SK-N-SH treated with all-trans-retinoic acid at 6 μM for 48 hours (cell line): ENCODE data around the gene CDCP1.
A peak's percentile ranks its signal among the peaks of the same experiment; 100 is the strongest.

ENCODE experiments used
- ATAC-seq: fragments of 200-7000 bp; cut with Tn5 transposase; 3 replicates; pipeline ENCODE4 v1.9.1; 2020; ENCODE audit warnings: mild to moderate bottlenecking, moderate library complexity
- BACH2 ChIP-seq: fragments of 250-450 bp; sonication (Bioruptor Pico); IDR thresholded peaks from 2 replicates; pipeline ENCODE4 v1.9.0; 2021; ENCODE audit warnings: mild to moderate bottlenecking, borderline replicate concordance
- CREB5 ChIP-seq: fragments of 250-450 bp; sonication (Bioruptor Pico); IDR thresholded peaks from 2 replicates; pipeline ENCODE4 v1.5.1; 2020; ENCODE audit warnings: low read depth, mild to moderate bottlenecking, moderate library complexity
- CSRNP3 ChIP-seq: fragments of 250-450 bp; sonication (Bioruptor Pico); IDR thresholded peaks from 2 replicates; pipeline ENCODE4 v1.5.1; 2021; ENCODE audit warnings: mild to moderate bottlenecking, moderate library complexity
- ISL1 ChIP-seq: fragments of 250-450 bp; sonication (Bioruptor Pico); IDR thresholded peaks from 2 replicates; pipeline ENCODE4 v2.1.2; 2022; ENCODE audit warnings: mild to moderate bottlenecking, moderate library complexity
- OSR1 ChIP-seq: fragments of 250-450 bp; sonication (Bioruptor Pico); IDR thresholded peaks from 2 replicates; pipeline ENCODE4 v1.8.0; 2022; ENCODE audit warnings: moderate library complexity, mild to moderate bottlenecking, inconsistent platforms
- PATZ1 ChIP-seq: fragments of 250-450 bp; sonication (Bioruptor Pico); IDR thresholded peaks from 2 replicates; pipeline ENCODE4 v1.8.0; 2020; ENCODE audit warnings: mild to moderate bottlenecking, moderate library complexity, borderline replicate concordance
- POU6F1 ChIP-seq: fragments of 250-450 bp; sonication (Bioruptor Pico); IDR thresholded peaks from 2 replicates; pipeline ENCODE4 v1.8.0; 2021; ENCODE audit warnings: low read depth, mild to moderate bottlenecking, moderate library complexity, borderline replicate concordance
- PPARA ChIP-seq: fragments of 250-450 bp; sonication (Bioruptor Pico); IDR thresholded peaks from 2 replicates; pipeline ENCODE4 v1.5.0; 2020; ENCODE audit warnings: mild to moderate bottlenecking, borderline replicate concordance
- SNAI2 ChIP-seq: fragments of 250-450 bp; sonication (Bioruptor Pico); IDR thresholded peaks from 2 replicates; pipeline ENCODE4 v1.5.0; 2020; ENCODE audit warnings: mild to moderate bottlenecking, moderate library complexity
- TCF4 ChIP-seq: fragments of 250-450 bp; sonication (Bioruptor Pico); IDR thresholded peaks from 2 replicates; pipeline ENCODE4 v1.8.0; 2021; ENCODE audit warnings: mild to moderate bottlenecking, moderate library complexity, borderline replicate concordance
- TSHZ2 ChIP-seq: fragments of 250-450 bp; sonication (Bioruptor Pico); IDR thresholded peaks from 2 replicates; pipeline ENCODE4 v1.5.0; 2020; ENCODE audit warnings: mild to moderate bottlenecking, moderate library complexity
- ZC3H10 ChIP-seq: fragments of 250-450 bp; sonication (Bioruptor Pico); IDR thresholded peaks from 2 replicates; pipeline ENCODE4 v1.5.1; 2021; ENCODE audit warnings: mild to moderate bottlenecking, moderate library complexity
- ZFP3 ChIP-seq: fragments of 250-450 bp; sonication (Bioruptor Pico); IDR thresholded peaks from 2 replicates; pipeline ENCODE4 v1.5.0; 2020; ENCODE audit warnings: mild to moderate bottlenecking, moderate library complexity
- ZFP30 ChIP-seq: fragments of 450-650 bp; formaldehyde crosslinking; IDR thresholded peaks from 2 replicates; pipeline ENCODE4 v1.5.0; 2022; ENCODE audit warnings: mild to moderate bottlenecking, moderate library complexity
- ZNF565 ChIP-seq: fragments of 450-650 bp; formaldehyde crosslinking; conservative IDR thresholded peaks from 2 replicates; pipeline ENCODE4 v1.5.0; 2020; ENCODE audit warnings: low read depth, mild to moderate bottlenecking, moderate library complexity
- ZNF70 ChIP-seq: fragments of 450-650 bp; formaldehyde crosslinking; IDR thresholded peaks from 2 replicates; pipeline ENCODE4 v1.5.0; 2020; ENCODE audit warnings: mild to moderate bottlenecking, moderate library complexity
- ZNF8 ChIP-seq: fragments of 450-650 bp; formaldehyde crosslinking; IDR thresholded peaks from 2 replicates; pipeline ENCODE4 v1.5.0; 2020; ENCODE audit warnings: mild to moderate bottlenecking, moderate library complexity

CDCP1 gene

GRCh38 chr3:45151100-45151499 lies 4.9 kb upstream of the CDCP1 start (continued):
- no peak for TF ChIP-seq TSHZ2 (CRISPR knock-in tag)
- no peak for TF ChIP-seq PPARA (CRISPR knock-in tag)
- no peak for TF ChIP-seq PATZ1 (CRISPR knock-in tag)
- TF ChIP-seq ZC3H10 = no peak
- no peak for TF ChIP-seq CREB5

GRCh38 chr3:45148921-45149320 lies 2.7 kb upstream of the CDCP1 start:
- ATAC-seq = no peak
- no peak for TF ChIP-seq ZNF8 (CRISPR knock-in tag)
- TF ChIP-seq POU6F1 (CRISPR knock-in tag) = no peak
- no peak for TF ChIP-seq ZNF565 (CRISPR knock-in tag)
- no peak for TF ChIP-seq ISL1
- TF ChIP-seq PATZ1 (CRISPR knock-in tag) = no peak
- no peak for TF ChIP-seq TCF4
- no peak for TF ChIP-seq CSRNP3 (CRISPR knock-in tag)
- no peak for TF ChIP-seq CREB5
- TF ChIP-seq ZNF70 = no peak
- no peak for TF ChIP-seq ZFP30 (CRISPR knock-in tag)
- TF ChIP-seq ZC3H10 = no peak
- TF ChIP-seq SNAI2 (CRISPR knock-in tag) = no peak
- TF ChIP-seq, all 23 proteins: peak for 0

- peak; percentile 18; the same call in 2 of the 3 replicates for ATAC-seq
- TF ChIP-seq SNAI2 (CRISPR knock-in tag) = no peak
- TF ChIP-seq ZNF70 = no peak
- no peak for TF ChIP-seq OSR1
- no peak for TF ChIP-seq ZNF565 (CRISPR knock-in tag)
- TF ChIP-seq CREB5 = no peak
- TF ChIP-seq TSHZ2 (CRISPR knock-in tag) = no peak
- TF ChIP-seq BACH2 (CRISPR knock-in tag) = no peak
- no peak for TF ChIP-seq PPARA (CRISPR knock-in tag)
- TF ChIP-seq ZNF8 (CRISPR knock-in tag) = no peak
- no peak for TF ChIP-seq TCF4
- TF ChIP-seq PATZ1 (CRISPR knock-in tag) = no peak
- no peak for TF ChIP-seq ZFP3 (CRISPR knock-in tag)
Observed at GRCh38 chr3:45145223-45145622, 955 bp downstream of the CDCP1 start.
